Activated T-cell treated with anti-CD3 and anti-CD28 coated beads, Interleukin-2, amount 50 U/mL, for 72 hours (primary cell): ENCODE measurements around the gene MYADML2. TPM values are rescaled to one million over a fixed set of nuclear protein-coding genes. Genes with fewer than 3 reads are reported as not detected.
"Not testable (repeated sequence)": the region's sequence is repeated elsewhere in the genome, so short reads cannot be mapped to it uniquely, and the experiment has no call there.

ENCODE experiments used
- ATAC-seq, 2 donors: fragments of 150-1000 bp; cut with Tn5 transposase; replicated peaks in 1 of 2; 2 replicates each; pipeline ENCODE4 v1.10.0; 2021; ENCODE audit warnings: moderate library complexity in 2 of 2, mild to moderate bottlenecking in 1 of 2
- DNase-seq, 2 donors: peaks; one replicate each; pipeline ENCODE4 v3.0.0; 2021 to 2022; ENCODE audit warnings: mixed read lengths in 1 of 2
- H3K27ac Mint-ChIP-seq: one replicate; pipeline ENCODE4 v1.8.0; 2022; ENCODE audit warnings: mild to moderate bottlenecking, moderate library complexity, mixed read lengths
- H3K27me3 Mint-ChIP-seq: one replicate; pipeline ENCODE4 v1.8.0; 2022; ENCODE audit warnings: low read depth, mixed read lengths
- H3K36me3 Mint-ChIP-seq, 2 donors: one replicate each; pipeline ENCODE4 v1.8.0; 2022; ENCODE audit warnings: mixed read lengths in 2 of 2, mild to moderate bottlenecking in 1 of 2; ENCODE audit not compliant: insufficient read depth in 2 of 2
- H3K4me1 Mint-ChIP-seq: one replicate; pipeline ENCODE4 v1.8.0; 2022; ENCODE audit warnings: low read depth, mixed read lengths
- H3K4me3 Mint-ChIP-seq, 2 donors: one replicate each; pipeline ENCODE4 v1.8.0; 2022; ENCODE audit warnings: mild to moderate bottlenecking in 2 of 2, mixed read lengths in 2 of 2, moderate library complexity in 2 of 2
- H3K9me3 Mint-ChIP-seq, 2 donors: one replicate each; pipeline ENCODE4 v1.8.0; 2022; ENCODE audit warnings: mixed read lengths in 2 of 2
- total RNA-seq, 2 donors: library from RNA; stranded (reverse); gene quantifications; one replicate each; pipeline ENCODE4 v1.2.3, GENCODE V29; 2022

MYADML2 gene
- total RNA-seq, 2 donors from 2014 or later = not detected

- no peaks in the 10 kb centered on the region for H3K4me1 Mint-ChIP-seq
- no peaks in the 10 kb centered on the region for H3K9me3 Mint-ChIP-seq
- peak; percentile 87 to 92 for DNase-seq
- H3K27me3 Mint-ChIP-seq = peaks cover 14% of the 10 kb centered on the region
- peak; percentile 95 to 96 for ATAC-seq
- H3K36me3 Mint-ChIP-seq = no peaks in the 10 kb centered on the region
- H3K27ac Mint-ChIP-seq = no peak overlapping the region
- H3K4me3 Mint-ChIP-seq = peak overlapping the region; percentile 74
Measured at GRCh38 chr17:81959362-81960129, 12.5 kb upstream of the MYADML2 start.

- peaks cover 14% of the 10 kb centered on the region for H3K27me3 Mint-ChIP-seq
- no peaks in the 10 kb centered on the region for H3K4me1 Mint-ChIP-seq
- no peaks in the 10 kb centered on the region for H3K9me3 Mint-ChIP-seq
- peak overlapping the region; percentile 74 for H3K4me3 Mint-ChIP-seq
- H3K36me3 Mint-ChIP-seq = no peaks in the 10 kb centered on the region
- no peak overlapping the region for H3K27ac Mint-ChIP-seq
- ATAC-seq (no peak), DNase-seq (no peak)
Measured at GRCh38 chr17:81958633-81959342, 11.8 kb upstream of the MYADML2 start.

GRCh38 chr17:81957691-81958432 is 10.8 kb upstream of the MYADML2 start:
- Mint-ChIP-seq H3K36me3 (no peaks in the 10 kb centered on the region), H3K4me1 (no peaks in the 10 kb centered on the region), H3K4me3 (peak overlapping the region in 1 of 2 donors; percentile 74), H3K9me3 (no peaks in the 10 kb centered on the region), H3K27me3 (peaks cover 14% of the 10 kb centered on the region), H3K27ac (no peak overlapping the region)
- DNase-seq = no peak
- no peak for ATAC-seq

GRCh38 chr17:81956607-81957589 is 9.9 kb upstream of the MYADML2 start:
- no peak for DNase-seq
- Mint-ChIP-seq H3K36me3 (no peaks in the 10 kb centered on the region), H3K4me3 (no peak overlapping the region), H3K9me3 (no peaks in the 10 kb centered on the region), H3K27ac (no peak overlapping the region), H3K27me3 (peaks cover 8% of the 10 kb centered on the region), H3K4me1 (no peaks in the 10 kb centered on the region)
- no peak for ATAC-seq

GRCh38 chr17:81955756-81956544 is 8.9 kb upstream of the MYADML2 start:
- ATAC-seq (no peak), DNase-seq (no peak)
- Mint-ChIP-seq H3K27ac (no peak overlapping the region), H3K9me3 (no peaks in the 10 kb centered on the region), H3K4me3 (no peak overlapping the region), H3K4me1 (no peaks in the 10 kb centered on the region), H3K27me3 (peaks cover 8% of the 10 kb centered on the region), H3K36me3 (no peaks in the 10 kb centered on the region)

GRCh38 chr17:81955058-81955681 is 8.1 kb upstream of the MYADML2 start:
- Mint-ChIP-seq H3K4me3 (no peak overlapping the region), H3K27ac (no peak overlapping the region), H3K27me3 (peaks cover 8% of the 10 kb centered on the region), H3K36me3 (no peaks in the 10 kb centered on the region), H3K9me3 (no peaks in the 10 kb centered on the region), H3K4me1 (no peaks in the 10 kb centered on the region)
- ATAC-seq = no peak
- DNase-seq = no peak

- H3K9me3 Mint-ChIP-seq = no peaks in the 10 kb centered on the region
- H3K4me1 Mint-ChIP-seq = no peaks in the 10 kb centered on the region
- H3K4me3 Mint-ChIP-seq = no peak overlapping the region
- no peak for ATAC-seq
- no peak for DNase-seq
- H3K27me3 Mint-ChIP-seq = peaks cover 8% of the 10 kb centered on the region
- no peak overlapping the region for H3K27ac Mint-ChIP-seq
- no peaks in the 10 kb centered on the region for H3K36me3 Mint-ChIP-seq
Measured at GRCh38 chr17:81954131-81955057, 7.4 kb upstream of the MYADML2 start.

- H3K9me3 Mint-ChIP-seq, ATAC-seq, H3K27ac Mint-ChIP-seq, DNase-seq, H3K36me3 Mint-ChIP-seq, H3K27me3 Mint-ChIP-seq, H3K4me3 Mint-ChIP-seq, H3K4me1 Mint-ChIP-seq: not testable (repeated sequence)
Measured at GRCh38 chr17:81953443-81953842, 6.4 kb upstream of the MYADML2 start.

- H3K27ac Mint-ChIP-seq = no peak overlapping the region
- H3K9me3 Mint-ChIP-seq = no peaks in the 10 kb centered on the region
- ATAC-seq (no peak), DNase-seq (no peak)
- H3K36me3 Mint-ChIP-seq = no peaks in the 10 kb centered on the region
- H3K4me3 Mint-ChIP-seq = no peak overlapping the region
- no peaks in the 10 kb centered on the region for H3K27me3 Mint-ChIP-seq
- H3K4me1 Mint-ChIP-seq = no peaks in the 10 kb centered on the region
Measured at GRCh38 chr17:81952792-81953228, 5.8 kb upstream of the MYADML2 start.

GRCh38 chr17:81951785-81952684 is 5.0 kb upstream of the MYADML2 start:
- no peak overlapping the region for H3K4me3 Mint-ChIP-seq
- no peak for DNase-seq
- no peaks in the 10 kb centered on the region for H3K4me1 Mint-ChIP-seq
- no peak for ATAC-seq
- H3K9me3 Mint-ChIP-seq = no peaks in the 10 kb centered on the region
- no peaks in the 10 kb centered on the region for H3K36me3 Mint-ChIP-seq
- no peaks in the 10 kb centered on the region for H3K27me3 Mint-ChIP-seq
- H3K27ac Mint-ChIP-seq = no peak overlapping the region
